HepG2 (cell line): Measurements from ENCODE around the gene DDAH2. TPM values are rescaled to one million over a fixed set of nuclear protein-coding genes. Genes with fewer than 3 reads are reported as not detected.

ENCODE experiments used
- ATAC-seq: fragments of 200-7000 bp; cut with Tn5 transposase; 3 replicates; pipeline ENCODE4 v1.9.1; 2020; ENCODE audit warnings: mild to moderate bottlenecking, moderate library complexity
- BruUV-seq: library from RNA; stranded (reverse); fragments of 400-500 nt; replicated peaks from 2 replicates; lab custom pipeline; 2021; lab: Mats Ljungman, UMichigan
- CTCF ChIA-PET: fragments of 300-600 bp; formaldehyde crosslinking; extraction: SDS; loops from one replicate; lab custom pipeline; 2021; ENCODE audit warnings: low total read pairs, inconsistent platforms, low intra/inter-chr PET ratio; lab: Yijun Ruan, JAX
- POLR2A ChIA-PET: fragments of 350-600 bp; sonication (Branson Sonifier 250); formaldehyde crosslinking; loops from one replicate; lab custom pipeline; 2020; ENCODE audit warnings: antibody characterized with exemption, inconsistent platforms; lab: Yijun Ruan, JAX
- DNase-seq: peaks from one replicate; pipeline ENCODE4 v3.0.0-alpha.2; 2015; ENCODE audit warnings: low spot score
- FAIRE-seq: peaks from 3 replicates; lab custom pipeline; 2011; peaks lifted over from hg19 to GRCh38; lab: Jason Lieb, UNC
- H2AFZ ChIP-seq: one replicate; pipeline ENCODE4 v1.6.1; 2011; ENCODE audit warnings: low read length, inconsistent platforms
- H3K27ac ChIP-seq: fragments of 300-600 bp; 3 replicates; pipeline ENCODE4 v1.8.0; 2011; ENCODE audit warnings: mixed run types, mild to moderate bottlenecking, mixed read lengths, low read length, inconsistent platforms; ENCODE audit not compliant: insufficient read depth; ENCODE audit errors: extremely low read length
- H3K27me3 ChIP-seq, 2 experiments: fragments of 200-600 bp in 1 of 2; 2 replicates in 1 of 2; 3 replicates in 1 of 2; pipeline versions ENCODE4 v1.6.0 to v1.8.0; 2011; ENCODE audit warnings: low read length in 2 of 2, mild to moderate bottlenecking in 2 of 2, moderate library complexity in 2 of 2, inconsistent platforms in 1 of 2; ENCODE audit not compliant: insufficient read depth in 2 of 2, control insufficient read depth in 1 of 2
- H3K36me3 ChIP-seq, 2 experiments: fragments of 200-600 bp in 1 of 2; replicated peaks in 1 of 2; 2 replicates in 1 of 2; 3 replicates in 1 of 2; pipeline versions ENCODE4 v1.5.1 to v1.8.0; 2011; ENCODE audit warnings: low read length in 2 of 2, inconsistent platforms in 1 of 2; ENCODE audit not compliant: insufficient read depth in 2 of 2, control insufficient read depth in 1 of 2
- H3K4me1 ChIP-seq: 2 replicates; pipeline ENCODE4 v1.5.1; 2012; ENCODE audit warnings: low read length, inconsistent platforms; ENCODE audit not compliant: insufficient read depth
- H3K4me2 ChIP-seq: 2 replicates; pipeline ENCODE4 v1.6.0; 2011; ENCODE audit warnings: low read depth, low read length, inconsistent platforms
- H3K4me3 ChIP-seq, 3 experiments: fragments of 200-600 bp in 1 of 3; sonication (generic), shearing (Covaris generic) in 1 of 3; replicated peaks in 1 of 3; 2 replicates each; pipeline ENCODE4 v1.5.1; 2011 to 2016; ENCODE audit warnings: low read length in 3 of 3, inconsistent platforms in 2 of 3, low read depth in 2 of 3, mild to moderate bottlenecking in 2 of 3, control low read depth in 1 of 3, mixed read lengths in 1 of 3; ENCODE audit not compliant: insufficient read depth in 1 of 3
- H3K79me2 ChIP-seq: one replicate; pipeline ENCODE4 v1.6.1; 2011; ENCODE audit warnings: low read length, inconsistent platforms; ENCODE audit not compliant: insufficient read depth
- H3K9ac ChIP-seq: 2 replicates; pipeline ENCODE4 v1.6.0; 2011; ENCODE audit warnings: mild to moderate bottlenecking, low read depth, low read length, inconsistent platforms; ENCODE audit not compliant: insufficient read depth
- H3K9me3 ChIP-seq: 2 replicates; pipeline ENCODE4 v1.5.1; 2012; ENCODE audit warnings: mild to moderate bottlenecking, low read length
- H4K20me1 ChIP-seq: 2 replicates; pipeline ENCODE4 v1.6.0; 2011; ENCODE audit warnings: inconsistent platforms, mild to moderate bottlenecking, low read length, moderate library complexity; ENCODE audit not compliant: insufficient read depth
- CEBPZ ChIP-seq: IDR thresholded peaks from 2 replicates; pipeline ENCODE4 v1.6.1; 2012; ENCODE audit warnings: low read length, improper control_type of control experiment
- ELF3 ChIP-seq: IDR thresholded peaks from 2 replicates; pipeline ENCODE4 v1.6.1; 2016; ENCODE audit warnings: missing genetic modification reagents, missing compliant biosample characterization
- KLF16 ChIP-seq, 2 experiments: sonication (generic) in 1 of 2; formaldehyde crosslinking in 1 of 2; IDR thresholded peaks; 2 replicates each; pipeline versions ENCODE4 v1.6.1 to v1.8.0; 2016 to 2023; ENCODE audit warnings: missing genetic modification reagents in 2 of 2, missing compliant biosample characterization in 1 of 2
- MZF1 ChIP-seq: sonication (generic); formaldehyde crosslinking; IDR thresholded peaks from 2 replicates; pipeline ENCODE4 v1.8.1; 2023; ENCODE audit warnings: mild to moderate bottlenecking, missing genetic modification reagents, borderline replicate concordance
- THAP11 ChIP-seq: IDR thresholded peaks from 2 replicates; pipeline ENCODE4 v1.6.1; 2016; ENCODE audit warnings: missing biosample characterization, missing genetic modification reagents
- YEATS4 ChIP-seq: sonication (generic); formaldehyde crosslinking; IDR thresholded peaks from 2 replicates; pipeline ENCODE4 v1.4.0; 2020; ENCODE audit warnings: missing genetic modification reagents, borderline replicate concordance
- ZNF138 ChIP-seq: sonication (generic); formaldehyde crosslinking; IDR thresholded peaks from 2 replicates; pipeline ENCODE4 v1.5.0; 2020; ENCODE audit warnings: mild to moderate bottlenecking, low read depth, missing genetic modification reagents
- ZNF260 ChIP-seq: sonication (generic); formaldehyde crosslinking; IDR thresholded peaks from 2 replicates; pipeline ENCODE4 v1.4.0; 2020; ENCODE audit warnings: missing genetic modification reagents, low read depth, mild to moderate bottlenecking, borderline replicate concordance
- ZNF337 ChIP-seq: sonication (generic); formaldehyde crosslinking; IDR thresholded peaks from 2 replicates; pipeline ENCODE4 v1.5.1; 2020; ENCODE audit warnings: missing genetic modification reagents, low read depth, mild to moderate bottlenecking, borderline replicate concordance
- ZNF749 ChIP-seq: sonication (generic); formaldehyde crosslinking; IDR thresholded peaks from 2 replicates; pipeline ENCODE4 v1.8.0; 2022; ENCODE audit warnings: mild to moderate bottlenecking, missing genetic modification reagents, moderate library complexity, borderline replicate concordance
- ZNF775 ChIP-seq: sonication (generic); formaldehyde crosslinking; IDR thresholded peaks from 2 replicates; pipeline ENCODE4 v1.4.0; 2020; ENCODE audit warnings: missing genetic modification reagents, mild to moderate bottlenecking, moderate library complexity, borderline replicate concordance
- ZNF83 ChIP-seq: sonication (generic); formaldehyde crosslinking; IDR thresholded peaks from 2 replicates; pipeline ENCODE4 v1.4.0; 2020; ENCODE audit warnings: missing genetic modification reagents, mild to moderate bottlenecking, borderline replicate concordance
- WGBS: methylation state at CpG from one replicate; pipeline ENCODE4 v1.1.6; 2017; ENCODE audit warnings: low lambda C conversion rate; 5-methylcytosine and 5-hydroxymethylcytosine counted together
- in situ Hi-C: cut with HindIII; loops from 2 replicates; pipeline ENCODE4 v1.10.0; 2017; ENCODE audit warnings: low pct_unique_long_range_greater_than_20kb; ENCODE audit not compliant: extremely low pct_ligation_motif_present
- intact Hi-C: fragments of 100-400 bp; cut with micrococcal nuclease; formaldehyde crosslinking; loops from one replicate; pipeline ENCODE4 v1.10.0; 2022; ENCODE audit not compliant: unreplicated experiment
- polyA plus RNA-seq, 8 experiments: library from polyadenylated mRNA; depleted of rRNA in 3 of 8; stranded (reverse) in 7 of 8; unstranded in 1 of 8; fragments of >200 nt; fragmentation: Illumina TruSeq in 4 of 8; extraction: Trizol in 4 of 8; gene quantifications; 2 replicates each; pipeline versions ENCODE4 v1.2.1 to v1.2.3, GENCODE V29; 2011 to 2016; ENCODE audit warnings: low read depth in 4 of 8, missing spikeins in 1 of 8, mixed read lengths in 1 of 8; ENCODE audit not compliant: insufficient read depth in 1 of 8
- total RNA-seq, 5 experiments: library from RNA; depleted of rRNA; stranded (reverse); fragments of >200 nt; fragmentation: Illumina TruSeq; extraction: Trizol; gene quantifications; 2 replicates each; pipeline ENCODE4 v1.2.3, GENCODE V29; 2016; ENCODE audit warnings: low read depth in 1 of 5

The DDAH2 gene
- total and polyA plus RNA-seq, 2 of the 13 experiments (the other 11 are each of a cell fraction or from before 2014, with no cell fraction given) = 16.4 to 21.1 TPM

GRCh38 chr6:31741815-31742214 is 12.7 kb upstream of the DDAH2 start:
- in situ Hi-C loops (no loop called here), intact Hi-C loops (no loop called here)
- H3K4me1 ChIP-seq = peaks cover 62% of the 10 kb centered on the region
- no peak overlapping the region for H3K4me2 ChIP-seq
- no peak overlapping the region for H3K27ac ChIP-seq
- no peak overlapping the region for H2AFZ ChIP-seq
- H3K27me3 ChIP-seq = no peaks in the 10 kb centered on the region; a peak in 1 of 5 replicates
- no peak overlapping the region for H3K4me3 ChIP-seq
- BruUV-seq = no TSS peak
- no peak for TF ChIP-seq ZNF775 (CRISPR knock-in tag)
- no peaks in the 10 kb centered on the region for H3K9me3 ChIP-seq
- H4K20me1 ChIP-seq = no peaks in the 10 kb centered on the region
- no peak for FAIRE-seq
- 96% methylated on average over 2 of the region's 2 CpGs for WGBS
- POLR2A ChIA-PET = interaction anchor here (6.5 to 7.7 kb wide), 2 partner anchors 12 to 85 kb away, joined by 102 to 122 read pairs; partner anchors contain the start of genes DDAH2 and HSPA1B
- CTCF ChIA-PET = no interaction called here
- DNase-seq = no peak
- ATAC-seq = no peak
- H3K79me2 ChIP-seq = peaks cover 2% of the 10 kb centered on the region
- peaks cover 0 to 6% of the 10 kb centered on the region in 2 experiments; a peak in 3 of 5 replicates for H3K36me3 ChIP-seq
- H3K9ac ChIP-seq = no peak overlapping the region

- intact Hi-C loops (no loop called here), in situ Hi-C loops (no loop called here)
- peak overlapping the region; percentile 82 for H3K9ac ChIP-seq
- no peaks in the 10 kb centered on the region; a peak in 1 of 5 replicates for H3K27me3 ChIP-seq
- WGBS = 94% methylated on average over 29 of the region's 29 CpGs
- FAIRE-seq (no peak), DNase-seq (no peak), ATAC-seq (no peak)
- no peaks in the 10 kb centered on the region for H4K20me1 ChIP-seq
- H3K9me3 ChIP-seq = no peaks in the 10 kb centered on the region
- ChIA-PET POLR2A (interaction anchor here (0.8 to 8.3 kb wide), 6 partner anchors 11 to 90 kb away, joined by 3 to 172 read pairs (median 99); partner anchors contain the start of genes DDAH2, HSPA1B and LSM2), CTCF (no interaction called here)
- peak overlapping the region; percentile 99 for H3K27ac ChIP-seq
- peak overlapping the region; percentile 1 to 63 (median 44); a peak in 5 of 6 replicates for H3K4me3 ChIP-seq
- H3K4me1 ChIP-seq = peaks cover 56% of the 10 kb centered on the region
- no peak overlapping the region for H2AFZ ChIP-seq
- H3K36me3 ChIP-seq = peaks cover 0 to 6% of the 10 kb centered on the region in 2 experiments; a peak in 3 of 5 replicates
- H3K4me2 ChIP-seq = peak overlapping the region; percentile 73
- no TSS peak for BruUV-seq
- H3K79me2 ChIP-seq = peaks cover 14% of the 10 kb centered on the region
- 0 out of 2 replicates have a peak, but pooled peaks have one; percentile 2 for TF ChIP-seq MZF1 (CRISPR knock-in tag)
- TF ChIP-seq ZNF260 (CRISPR knock-in tag) = no peak
- no peak for TF ChIP-seq ZNF749 (CRISPR knock-in tag)
- TF ChIP-seq ZNF83 = 0 out of 2 replicates have a peak, but pooled peaks have one; percentile 0
- no peak for TF ChIP-seq KLF16 (CRISPR knock-in tag; IDR thresholded peaks at IDR 0.05)
- no peak for TF ChIP-seq CEBPZ
- TF ChIP-seq ZNF337 = no peak
- no peak for TF ChIP-seq YEATS4
- no peak for TF ChIP-seq ELF3 (CRISPR knock-in tag)
- 0 out of 2 replicates have a peak, but pooled peaks have one; percentile 39 for TF ChIP-seq ZNF138 (CRISPR knock-in tag)
- no peak for TF ChIP-seq THAP11 (CRISPR knock-in tag)
Observed at GRCh38 chr6:31740397-31741223, 11.5 kb upstream of the DDAH2 start.
